RWPE2 (cell line): ENCODE results near the gene RTN4RL1.

Experiments
- ATAC-seq: fragments of 200-7000 bp; cut with Tn5 transposase; 3 replicates; pipeline ENCODE4 v1.9.1; 2021; ENCODE audit warnings: low read depth
- DNase-seq: peaks from one replicate; pipeline ENCODE4 v3.0.0-alpha.2; 2020; ENCODE audit warnings: low spot score
- H3K27ac ChIP-seq: fragments of 450-650 bp; 2 replicates; pipeline ENCODE4 v1.5.1; 2017; ENCODE audit warnings: mild to moderate bottlenecking; ENCODE audit not compliant: poor library complexity, severe bottlenecking
- H3K27me3 ChIP-seq: fragments of 250-450 bp; sonication (Bioruptor Pico); 2 replicates; pipeline ENCODE4 v1.5.1; 2021; ENCODE audit warnings: mild to moderate bottlenecking, moderate library complexity; ENCODE audit not compliant: insufficient read depth, poor library complexity, severe bottlenecking
- H3K36me3 ChIP-seq: fragments of 250-450 bp; sonication (Bioruptor Pico); 2 replicates; pipeline ENCODE4 v1.5.1; 2020; ENCODE audit warnings: low read depth, mild to moderate bottlenecking, moderate library complexity
- H3K4me1 ChIP-seq: fragments of 250-450 bp; sonication (Bioruptor Pico); 2 replicates; pipeline ENCODE4 v1.5.1; 2021; ENCODE audit warnings: mild to moderate bottlenecking, moderate library complexity; ENCODE audit not compliant: insufficient read depth, poor library complexity, severe bottlenecking
- H3K4me3 ChIP-seq: fragments of 250-450 bp; sonication (Bioruptor Pico); 2 replicates; pipeline ENCODE4 v1.5.1; 2021; ENCODE audit warnings: mild to moderate bottlenecking, moderate library complexity; ENCODE audit not compliant: severe bottlenecking
- H3K9me3 ChIP-seq: fragments of 250-450 bp; sonication (Bioruptor Pico); 2 replicates; pipeline ENCODE4 v1.5.1; 2021; ENCODE audit warnings: mild to moderate bottlenecking, moderate library complexity; ENCODE audit not compliant: severe bottlenecking
- CTCF ChIP-seq: fragments of 450-650 bp; IDR thresholded peaks from one replicate; pipeline ENCODE4 v1.5.1; 2017; ENCODE audit warnings: mild to moderate bottlenecking, moderate library complexity; ENCODE audit not compliant: poor library complexity, severe bottlenecking

RTN4RL1 gene

GRCh38 chr17:2044263-2044894 is 19.2 kb upstream of the RTN4RL1 start:
- H3K4me3 ChIP-seq, result no peak overlapping the region
- H3K36me3 ChIP-seq, result peaks cover 11% of the 10 kb centered on the region
- peaks cover 11% of the 10 kb centered on the region for H3K4me1 ChIP-seq
- H3K9me3 ChIP-seq, result no peaks in the 10 kb centered on the region
- DNase-seq, result no peak
- no peaks in the 10 kb centered on the region for H3K27me3 ChIP-seq
- no peak for TF ChIP-seq CTCF
- no peak for ATAC-seq
- peak overlapping the region; percentile 68 for H3K27ac ChIP-seq

- Histone ChIP-seq H3K36me3 (peaks cover 11% of the 10 kb centered on the region), H3K9me3 (no peaks in the 10 kb centered on the region), H3K27me3 (no peaks in the 10 kb centered on the region), H3K27ac (peak overlapping the region; percentile 68), H3K4me3 (no peak overlapping the region), H3K4me1 (peaks cover 11% of the 10 kb centered on the region)
- DNase-seq (no peak), ATAC-seq (peak; percentile 37)
- no peak for TF ChIP-seq CTCF
Observed at GRCh38 chr17:2043785-2044184, 18.7 kb upstream of the RTN4RL1 start.

- peaks cover 11% of the 10 kb centered on the region for H3K36me3 ChIP-seq
- H3K4me3 ChIP-seq, result peak overlapping the region; percentile 55
- DNase-seq (no peak), ATAC-seq (no peak)
- H3K4me1 ChIP-seq, result peaks cover 11% of the 10 kb centered on the region
- peak overlapping the region; percentile 68 for H3K27ac ChIP-seq
- TF ChIP-seq CTCF, result no peak
- no peaks in the 10 kb centered on the region for H3K9me3 ChIP-seq
- no peaks in the 10 kb centered on the region for H3K27me3 ChIP-seq
Observed at GRCh38 chr17:2042933-2043332, 17.8 kb upstream of the RTN4RL1 start.

- H3K9me3 ChIP-seq, result no peaks in the 10 kb centered on the region
- H3K4me3 ChIP-seq, result peak overlapping the region; percentile 55
- no peak for ATAC-seq
- H3K4me1 ChIP-seq, result peaks cover 11% of the 10 kb centered on the region
- no peak for TF ChIP-seq CTCF
- DNase-seq, result no peak
- no peaks in the 10 kb centered on the region for H3K27me3 ChIP-seq
- peak overlapping the region; percentile 68 for H3K27ac ChIP-seq
- H3K36me3 ChIP-seq, result peaks cover 11% of the 10 kb centered on the region
Observed at GRCh38 chr17:2042390-2042847, 17.3 kb upstream of the RTN4RL1 start.

- ATAC-seq, result peak; percentile 84
- Histone ChIP-seq H3K27me3 (no peaks in the 10 kb centered on the region), H3K9me3 (no peaks in the 10 kb centered on the region), H3K4me3 (peak within 1 kb of the TSS; percentile 55), H3K36me3 (peaks cover 12% of the 10 kb centered on the region), H3K4me1 (peaks cover 11% of the 10 kb centered on the region), H3K27ac (peak within 1 kb of the TSS; percentile 68)
- TF ChIP-seq CTCF, result peak; percentile 44
- peak; percentile 93 for DNase-seq
Observed at GRCh38 chr17:2041561-2042389, 16.6 kb upstream of the RTN4RL1 start, which contains the start of gene OVCA2. Gene OVCA2, plus strand, starts transcription at chr17:2042022. Its CDS starts 26 bp downstream, at chr17:2042048.
